Superior temporal gyrus (tissue), 1 donor: Measurements from ENCODE around the gene AHR.
A peak's percentile ranks its signal among the peaks of the same experiment; 100 is the strongest.

Experiments used
- DNase-seq: peaks from one replicate; pipeline ENCODE4 v3.0.0-alpha.2; 2016; ENCODE audit errors: extremely low spot score

The AHR gene

DNA sequence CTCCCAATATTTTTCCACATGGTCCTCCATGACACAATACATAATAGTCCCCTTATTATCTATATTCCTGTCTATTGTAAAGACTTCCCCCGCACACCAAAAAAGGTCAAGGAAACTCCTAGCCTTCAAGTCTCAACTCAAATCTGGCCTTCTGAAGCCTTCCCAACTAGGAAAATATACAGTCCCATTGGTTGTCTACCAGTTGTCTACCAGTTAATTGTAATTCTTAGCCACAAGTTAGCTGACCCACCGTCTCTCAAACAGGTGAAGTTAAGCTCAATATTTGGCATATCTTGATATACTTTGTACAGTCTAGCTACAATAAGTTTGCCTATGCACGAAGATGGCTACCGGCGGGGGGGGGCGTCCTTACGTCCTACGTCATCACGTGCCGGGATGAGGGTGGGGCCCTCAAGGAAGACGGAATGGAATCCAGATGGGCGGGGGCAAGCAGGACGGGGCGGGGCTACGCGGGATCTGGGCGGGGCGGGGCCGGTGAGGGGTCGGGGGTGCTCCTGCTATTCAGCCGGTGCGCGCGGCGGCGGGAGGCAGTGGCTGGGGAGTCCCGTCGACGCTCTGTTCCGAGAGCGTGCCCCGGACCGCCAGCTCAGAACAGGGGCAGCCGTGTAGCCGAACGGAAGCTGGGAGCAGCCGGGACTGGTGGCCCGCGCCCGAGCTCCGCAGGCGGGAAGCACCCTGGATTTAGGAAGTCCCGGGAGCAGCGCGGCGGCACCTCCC is at the start of gene AHR:
AHR (plus strand) TSS at position 551 of the 738 bp plus-strand sequence. CDS start 613 bp downstream, outside the sequence.
- peak; percentile 93 for DNase-seq

DNA sequence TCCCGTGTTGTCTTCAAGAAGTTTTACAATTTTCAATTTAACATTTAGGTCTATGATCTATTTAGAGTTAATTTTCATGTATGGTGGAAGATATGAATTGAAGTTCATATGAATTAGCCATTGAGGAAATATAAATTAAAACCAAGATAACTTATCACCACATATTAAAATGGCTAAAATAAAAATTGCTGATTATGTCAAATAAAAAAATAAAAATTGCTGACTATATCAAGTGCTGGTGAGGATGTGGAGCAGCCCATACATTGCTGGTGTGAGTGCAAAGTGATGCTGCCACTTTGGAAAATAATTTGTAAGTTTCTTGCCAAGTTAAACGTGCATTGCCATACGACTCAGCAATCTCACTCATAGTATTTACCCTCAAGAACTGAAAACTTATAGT is 44.6 kb upstream of the AHR start:
- no peak for DNase-seq

GRCh38 chr7:17255926-17256325 is 42.5 kb upstream of the AHR start:
- DNase-seq, result no peak

DNA sequence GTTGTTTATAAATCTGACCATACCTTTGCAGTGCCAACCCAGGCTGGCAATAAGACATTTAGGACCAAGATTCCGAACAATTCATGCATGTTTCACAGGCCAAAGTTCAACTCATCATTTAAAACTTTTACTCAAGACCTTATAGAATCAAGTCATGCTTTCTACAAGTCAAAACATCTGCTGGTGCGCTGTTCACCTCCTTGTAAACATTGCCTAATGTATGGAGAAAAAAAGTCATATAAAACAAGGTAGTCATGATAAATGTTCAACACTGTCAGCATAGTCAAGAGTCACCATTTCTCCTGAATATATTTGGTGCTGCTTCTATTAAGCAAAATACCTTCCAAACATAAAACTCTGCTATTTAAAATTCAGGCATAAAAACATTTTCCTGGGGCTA is 42.1 kb upstream of the AHR start:
- DNase-seq, result no peak

DNA sequence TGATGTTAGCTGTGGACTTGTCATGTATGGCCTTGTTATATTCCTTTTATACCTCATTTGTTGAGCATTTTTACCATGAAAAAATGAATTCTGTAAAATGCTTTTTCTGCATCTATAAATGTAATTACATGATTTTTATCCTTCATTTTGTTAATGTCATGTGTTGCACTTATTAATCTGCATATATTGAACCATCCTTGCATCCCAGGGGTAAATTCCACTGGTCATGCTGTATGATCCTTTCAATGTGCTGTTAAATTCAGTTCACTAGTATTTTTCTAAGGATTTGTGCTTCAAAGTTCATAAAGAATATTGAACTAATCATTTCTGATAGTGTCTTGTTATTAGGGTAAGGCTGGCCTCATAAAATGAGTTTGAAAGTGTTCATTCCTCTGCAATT is 31.9 kb upstream of the AHR start:
- no peak for DNase-seq

- DNase-seq, result no peak
Observed at GRCh38 chr7:17269341-17270221, 28.9 kb upstream of the AHR start.

- no peak for DNase-seq
Observed at GRCh38 chr7:17274551-17275245, 23.8 kb upstream of the AHR start.

GRCh38 chr7:17275749-17276671 is 22.4 kb upstream of the AHR start:
- DNase-seq, result no peak

GRCh38 chr7:17279061-17279460 is 19.4 kb upstream of the AHR start:
- no peak for DNase-seq

- DNase-seq, result no peak
Observed at GRCh38 chr7:17289074-17289645, 9.3 kb upstream of the AHR start.

DNA sequence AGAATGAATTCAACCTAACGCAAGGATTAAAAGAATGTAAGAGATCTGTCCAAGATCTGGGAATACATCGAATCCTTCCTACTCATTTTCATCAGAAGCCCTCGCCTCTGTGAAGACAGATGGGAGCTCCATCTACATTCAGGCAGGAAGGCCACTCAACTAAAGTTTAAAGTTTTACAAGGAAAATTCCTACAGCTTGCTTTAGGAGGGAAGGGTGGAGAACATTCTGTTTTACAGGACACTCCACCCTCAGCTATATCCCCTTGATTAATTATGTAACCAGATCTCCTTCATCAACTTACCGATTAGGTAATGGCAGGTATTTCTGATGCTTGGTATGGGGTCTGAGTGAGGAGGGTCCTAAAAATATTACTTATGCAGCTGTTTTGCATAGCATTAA is 5.6 kb upstream of the AHR start:
- DNase-seq, result no peak

GRCh38 chr7:17293481-17293880 is 5.0 kb upstream of the AHR start:
- no peak for DNase-seq

GRCh38 chr7:17297243-17297642 is 1.2 kb upstream of the AHR start:
- DNase-seq, result peak; percentile 86

- DNase-seq, result peak; percentile 35
Observed at GRCh38 chr7:17298840-17299482, 509 bp downstream of the AHR start.

DNA sequence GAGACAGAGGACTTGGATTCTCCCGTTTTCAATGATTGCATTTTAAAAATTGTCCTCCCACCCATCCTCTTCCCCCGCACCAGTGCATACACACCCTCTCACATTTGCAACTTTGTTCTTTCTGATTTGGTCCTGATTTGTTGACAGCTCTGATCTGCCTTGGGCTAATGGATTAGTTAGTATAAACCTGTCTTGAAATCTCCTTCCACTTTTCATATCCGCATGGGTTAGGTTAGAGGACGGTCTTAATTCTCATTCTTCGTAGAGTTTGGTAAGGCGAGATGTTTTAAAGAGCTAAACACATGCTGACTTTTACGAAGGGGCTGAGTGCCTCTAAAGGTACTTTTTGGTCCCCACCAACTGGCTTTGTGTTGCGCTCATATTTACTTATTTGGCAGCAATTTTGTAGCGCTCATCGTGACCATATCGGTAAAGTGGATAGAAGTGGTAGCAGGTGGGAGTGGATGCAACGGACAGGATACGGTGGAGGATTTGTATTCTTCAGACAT is 1.1 kb downstream of the AHR start:
- DNase-seq, result peak; percentile 79

DNA sequence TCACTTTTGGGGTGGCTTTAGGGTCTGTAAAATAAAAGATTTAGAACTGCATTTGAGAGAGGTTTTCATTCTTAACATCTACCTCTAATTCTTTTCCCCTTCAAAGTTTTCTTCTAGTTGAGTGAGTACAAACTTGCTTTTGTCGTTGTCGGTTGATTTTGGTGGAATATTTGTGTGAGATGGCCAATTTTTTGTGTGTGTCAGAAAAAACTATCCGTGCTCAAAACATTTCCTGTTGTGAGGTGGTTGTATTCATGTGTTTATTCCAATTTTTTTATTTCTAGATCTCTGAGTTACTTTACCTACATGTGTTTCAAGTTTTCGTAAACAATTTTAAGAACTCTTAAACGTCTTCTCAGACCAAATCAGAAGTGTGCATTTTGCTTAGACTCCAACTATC is 1.6 kb downstream of the AHR start:
- DNase-seq, result no peak

- DNase-seq, result no peak
Observed at GRCh38 chr7:17300437-17300836, 2.0 kb downstream of the AHR start.

DNA sequence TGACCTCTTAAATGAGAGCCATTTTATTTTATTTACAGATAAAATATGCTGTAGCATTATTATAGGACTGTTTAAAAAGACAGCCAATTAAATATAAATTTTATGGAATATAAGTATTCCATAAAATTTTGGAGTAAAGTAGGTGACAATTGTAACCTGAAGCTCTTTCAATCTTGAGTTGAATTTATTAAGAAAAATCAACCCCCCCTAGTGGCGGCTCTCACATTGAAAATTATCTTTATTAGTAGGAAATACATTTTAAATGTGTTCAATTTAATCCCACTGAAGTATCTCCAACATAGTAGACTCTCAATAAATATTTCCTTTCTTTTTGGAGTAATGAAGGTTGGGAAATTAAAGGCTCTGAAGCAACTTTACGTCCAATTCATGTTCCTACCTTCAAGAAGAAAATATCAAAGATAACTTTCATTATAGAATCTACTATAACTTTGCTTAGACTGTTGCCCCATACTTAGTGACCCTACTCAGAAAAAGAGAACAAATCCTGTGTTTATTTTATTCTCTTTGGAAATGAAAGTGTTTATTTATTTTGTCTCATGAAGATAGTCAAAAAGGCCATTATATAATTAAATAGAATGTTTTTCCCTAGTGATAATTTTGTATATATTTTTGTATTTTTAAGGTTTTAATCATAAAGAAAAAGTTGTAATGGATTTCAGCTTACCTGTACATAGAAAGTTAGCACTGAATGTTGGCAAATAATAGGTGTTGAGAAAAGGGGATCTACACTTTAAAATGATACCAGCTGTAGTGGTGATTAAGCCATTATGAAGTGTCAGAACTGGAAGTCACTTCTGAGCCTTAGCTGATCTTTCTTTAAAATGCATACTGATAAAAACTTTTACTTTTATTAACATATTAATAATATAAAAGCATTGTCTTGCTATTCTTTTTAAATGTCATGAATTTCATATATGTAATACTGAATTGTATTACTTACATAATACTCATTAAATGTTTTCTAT is 3.3 kb downstream of the AHR start:
- peak; percentile 89 for DNase-seq

DNA sequence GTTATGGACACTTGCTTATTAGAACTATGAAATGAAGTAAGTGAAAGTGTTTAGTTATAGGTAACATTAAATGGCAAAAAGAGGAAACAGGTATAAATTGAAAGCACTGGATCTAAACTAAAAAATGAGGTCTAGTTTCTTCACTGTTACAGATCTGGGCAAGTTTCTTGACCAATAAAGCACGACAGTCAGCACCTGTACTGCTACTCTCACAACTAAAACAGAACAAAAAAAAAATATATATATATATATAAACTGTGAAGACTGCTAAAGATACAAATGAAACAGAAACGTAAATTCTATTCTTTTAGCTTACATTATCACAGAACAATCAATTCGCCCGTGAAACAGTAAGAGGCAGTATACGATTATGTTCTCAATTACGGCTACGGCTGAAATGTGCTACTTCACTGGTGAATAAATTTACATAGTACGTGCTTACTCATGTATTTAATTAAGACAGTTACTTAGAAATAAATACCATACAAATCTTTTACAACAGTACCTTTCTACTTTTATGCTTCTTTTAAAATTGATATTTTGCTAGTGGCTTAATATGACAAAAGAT is 4.2 kb downstream of the AHR start:
- peak; percentile 79 for DNase-seq
